Gastrocnemius medialis (tissue), 4 donors: ENCODE data around the gene TMEM186. TPM values are rescaled to one million over a fixed set of nuclear protein-coding genes. Genes with fewer than 3 reads are reported as not detected.

Experiments used
- ATAC-seq, 2 donors: fragments of 150-250 bp; one replicate each; pipeline ENCODE4 v1.9.1; 2016
- DNase-seq, 2 donors: peaks; one replicate each; pipeline ENCODE4 v3.0.0-alpha.2; 2019
- H3K27ac ChIP-seq, 4 donors: fragments of 200-600 bp; sonication (generic); 1 replicate in 1 of 4; 2 replicates in 3 of 4; pipeline ENCODE4 v1.5.1; 2016 to 2018; ENCODE audit warnings: mild to moderate bottlenecking in 2 of 4, moderate library complexity in 1 of 4
- H3K27me3 ChIP-seq, 3 donors: fragments of 200-600 bp; sonication (generic) in 2 of 3; 1 replicate in 1 of 3; 2 replicates in 2 of 3; pipeline versions ENCODE4 v1.5.1 to v1.6.0; 2016 to 2019; ENCODE audit warnings: mild to moderate bottlenecking in 1 of 3, moderate library complexity in 1 of 3
- H3K36me3 ChIP-seq, 2 donors: fragments of 200-600 bp; sonication (generic) in 1 of 2; one replicate each; pipeline ENCODE4 v1.5.1; 2017 to 2018
- H3K4me1 ChIP-seq, 2 donors: fragments of 200-600 bp; sonication (generic) in 1 of 2; one replicate each; pipeline ENCODE4 v1.5.1; 2016 to 2017; ENCODE audit warnings: mild to moderate bottlenecking in 2 of 2
- H3K4me3 ChIP-seq, 4 donors: fragments of 200-600 bp; sonication (generic) in 3 of 4; 1 replicate in 1 of 4; 2 replicates in 3 of 4; pipeline ENCODE4 v1.5.1; 2016 to 2019; ENCODE audit warnings: mild to moderate bottlenecking in 2 of 4
- H3K9me3 ChIP-seq, 3 donors: fragments of 200-600 bp; sonication (generic) in 2 of 3; 1 replicate in 1 of 3; 2 replicates in 2 of 3; pipeline ENCODE4 v1.5.1; 2016 to 2019
- CTCF ChIP-seq, 5 experiments: fragments of 450-650 bp in 3 of 5; fragments of 200-600 bp in 2 of 5; sonication (generic) in 2 of 5; IDR thresholded peaks in 4 of 5; conservative IDR thresholded peaks in 1 of 5; 1 replicate in 4 of 5; 2 replicates in 1 of 5; pipeline ENCODE4 v1.5.1; 2016 to 2019; ENCODE audit warnings: antibody characterized with exemption in 5 of 5, mild to moderate bottlenecking in 3 of 5, moderate library complexity in 3 of 5
- POLR2A ChIP-seq, 2 donors: fragments of 450-650 bp; IDR thresholded peaks; one replicate each; pipeline ENCODE4 v1.6.1; 2017; ENCODE audit warnings: antibody characterized with exemption in 2 of 2, mild to moderate bottlenecking in 2 of 2, moderate library complexity in 2 of 2
- in situ Hi-C, 4 donors: fragments of 200-750 bp; cut with MboI; loops; one replicate each; pipeline versions ENCODE4 v1.15.0 to v1.8.0; 2017; ENCODE audit warnings: low sequenced_read_pairs in 4 of 4
- intact Hi-C: fragments of 100-400 bp; cut with DNase I; formaldehyde crosslinking; loops from one replicate; pipeline ENCODE4 v1.15.1; 2023; ENCODE audit warnings: low total_unique reads
- total RNA-seq, 4 donors: library from RNA; depleted of rRNA; stranded (reverse); fragments of >200 nt; gene quantifications; one replicate each; pipeline versions ENCODE4 v1.1.0 to v1.2.3, GENCODE V29; 2016

Gene TMEM186
- total RNA-seq, 4 donors from 2014 or later, result 10.2 to 16.9 (median 11.9) TPM

- no peaks in the 10 kb centered on the region for H3K4me1 ChIP-seq
- H3K27ac ChIP-seq, result no peak overlapping the region
- ATAC-seq (no peak), DNase-seq (no peak)
- no peaks in the 10 kb centered on the region for H3K27me3 ChIP-seq
- intact Hi-C loops (no loop called here), in situ Hi-C loops (no loop called here)
- peaks cover 0 to 28% of the 10 kb centered on the region in 2 donors for H3K36me3 ChIP-seq
- no peak for TF ChIP-seq CTCF (IDR thresholded peaks at IDR 0.05 in 4 of 5, conservative IDR thresholded peaks at IDR 0.05 in 1 of 5)
- no peak for TF ChIP-seq POLR2A (IDR thresholded peaks at IDR 0.05)
- H3K4me3 ChIP-seq, result no peak overlapping the region
- no peaks in the 10 kb centered on the region for H3K9me3 ChIP-seq
Observed at GRCh38 chr16:8826278-8826879, 28.9 kb upstream of the TMEM186 start.

DNA sequence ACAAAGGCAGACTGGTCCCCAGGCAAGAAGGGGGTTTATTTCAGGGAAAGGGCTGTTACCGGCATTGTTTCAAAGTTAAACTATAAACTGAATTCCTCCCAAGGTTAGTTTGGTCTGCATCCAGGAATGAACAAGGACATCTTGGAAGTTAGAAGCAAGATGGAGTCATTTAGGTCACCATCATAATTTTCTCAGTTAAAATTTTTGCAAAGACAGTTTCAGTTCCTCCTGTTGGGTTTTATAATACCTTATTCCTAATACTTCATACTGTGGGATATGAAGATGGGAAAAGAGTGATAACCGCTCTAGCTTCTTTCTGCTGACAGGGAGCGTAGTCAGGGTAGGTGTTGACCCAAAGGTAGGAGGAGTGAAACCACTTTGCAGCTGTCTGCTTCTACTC lies 25.0 kb upstream of the TMEM186 start:
- Histone ChIP-seq H3K36me3 (peaks cover 0 to 13% of the 10 kb centered on the region in 2 donors), H3K4me1 (no peaks in the 10 kb centered on the region), H3K27ac (no peak overlapping the region), H3K9me3 (no peaks in the 10 kb centered on the region), H3K27me3 (no peaks in the 10 kb centered on the region), H3K4me3 (no peak overlapping the region)
- TF ChIP-seq CTCF (IDR thresholded peaks at IDR 0.05 in 4 of 5, conservative IDR thresholded peaks at IDR 0.05 in 1 of 5) (no peak), POLR2A (IDR thresholded peaks at IDR 0.05) (no peak)
- DNase-seq (no peak), ATAC-seq (no peak)
- intact Hi-C loops (loop anchor here (5.0 kb wide), 2 partner anchors 50 kb away; no protein-coding TSS in a partner anchor), in situ Hi-C loops (loop anchor here in 1 of 4 donors (25.0 kb wide), 1 partner anchor 160 kb away; the partner anchor contains the start of gene ABAT)

DNA sequence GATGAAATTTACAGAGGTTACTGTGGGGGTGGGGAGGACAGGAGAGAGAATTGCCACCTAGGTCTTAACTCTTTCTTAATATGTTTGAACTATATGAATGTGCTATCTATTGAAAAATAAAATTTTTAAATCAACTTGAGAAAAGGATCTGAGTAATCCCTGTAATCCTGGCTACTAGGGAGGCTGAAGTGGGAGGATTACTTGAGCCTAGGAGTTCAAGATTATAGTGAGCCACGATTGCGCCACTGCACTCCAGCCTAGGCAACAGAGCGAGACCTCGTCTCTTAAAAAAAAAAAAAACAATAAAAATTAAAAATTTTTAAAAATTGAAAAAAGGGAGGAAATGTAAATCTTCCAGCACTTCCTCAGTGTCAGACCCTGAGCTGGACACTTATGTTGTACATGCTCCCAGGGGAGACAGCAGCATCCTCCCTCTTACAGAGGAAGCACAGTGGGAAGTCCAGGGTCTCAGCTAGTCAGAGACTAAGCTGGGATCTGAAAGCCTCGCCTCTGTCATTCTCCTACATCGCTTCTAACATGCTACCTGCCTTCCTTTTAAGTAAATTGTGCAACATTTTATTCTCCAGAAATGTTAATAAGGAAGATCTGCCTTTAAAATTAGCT lies 22.1 kb upstream of the TMEM186 start:
- H3K4me3 ChIP-seq, result no peak overlapping the region
- ATAC-seq (no peak), DNase-seq (no peak)
- in situ Hi-C loops, result loop anchor here in 1 of 4 donors (25.0 kb wide), 1 partner anchor 157 kb away; the partner anchor contains the start of gene ABAT
- intact Hi-C loops, result loop anchor here (5.0 kb wide), 2 partner anchors 47 to 53 kb away; no protein-coding TSS in a partner anchor
- H3K36me3 ChIP-seq, result peaks cover 0 to 28% of the 10 kb centered on the region in 2 donors
- no peaks in the 10 kb centered on the region for H3K9me3 ChIP-seq
- no peaks in the 10 kb centered on the region for H3K4me1 ChIP-seq
- TF ChIP-seq POLR2A (IDR thresholded peaks at IDR 0.05) (no peak), CTCF (IDR thresholded peaks at IDR 0.05 in 4 of 5, conservative IDR thresholded peaks at IDR 0.05 in 1 of 5) (no peak)
- no peak overlapping the region for H3K27ac ChIP-seq
- H3K27me3 ChIP-seq, result no peaks in the 10 kb centered on the region

DNA sequence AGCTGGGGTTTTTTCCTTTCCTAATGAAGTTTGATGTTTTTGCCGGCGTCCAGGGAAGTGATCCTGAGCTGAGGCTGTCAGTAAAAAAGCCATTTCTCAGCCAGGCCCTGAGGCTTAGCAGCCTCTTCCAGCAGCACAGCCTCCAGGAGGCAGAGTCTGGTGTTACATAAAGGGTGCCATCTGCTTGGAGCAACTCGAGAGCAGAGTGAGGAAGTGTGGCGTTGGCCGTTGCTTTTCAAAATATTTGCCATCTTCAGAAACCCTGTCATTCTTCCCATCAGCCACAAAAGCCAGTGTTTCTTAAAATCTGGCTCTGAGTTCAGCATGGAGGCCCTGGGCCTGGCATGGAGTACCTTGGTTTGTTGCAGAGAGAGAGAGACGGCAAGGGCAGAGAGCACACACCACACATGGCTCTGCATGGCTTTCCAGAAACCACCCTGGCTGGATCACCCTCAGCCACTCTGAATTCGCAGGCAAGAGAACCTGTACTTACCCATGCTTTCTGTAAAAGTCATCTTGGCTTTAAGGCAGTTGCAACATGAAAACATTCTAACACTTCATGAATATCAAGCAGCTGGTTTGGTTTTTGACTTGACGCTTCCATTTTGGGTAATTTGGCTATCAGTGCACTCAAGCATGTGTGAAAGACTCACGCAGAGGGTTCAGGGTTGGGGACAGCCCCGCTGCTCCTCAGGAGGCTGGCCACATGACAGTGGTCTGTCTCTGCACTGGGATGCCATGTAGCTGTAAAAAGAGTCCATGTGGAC lies 21.2 kb upstream of the TMEM186 start:
- no peak for TF ChIP-seq CTCF (IDR thresholded peaks at IDR 0.05 in 4 of 5, conservative IDR thresholded peaks at IDR 0.05 in 1 of 5)
- TF ChIP-seq POLR2A (IDR thresholded peaks at IDR 0.05), result no peak
- in situ Hi-C loops (loop anchor here in 1 of 4 donors (25.0 kb wide), 1 partner anchor 156 kb away; the partner anchor contains the start of gene ABAT), intact Hi-C loops (no loop called here)
- Histone ChIP-seq H3K27ac (no peak overlapping the region), H3K36me3 (peaks cover 0 to 30% of the 10 kb centered on the region in 2 donors), H3K9me3 (no peaks in the 10 kb centered on the region), H3K4me3 (no peak overlapping the region), H3K27me3 (no peaks in the 10 kb centered on the region), H3K4me1 (no peaks in the 10 kb centered on the region)
- DNase-seq (no peak), ATAC-seq (no peak)
